ENCODE results near the gene STC2.

STC2 gene

GRCh38 chr5:173328844-173329490 lies 753 bp upstream of the STC2 start:
- DNase-seq, result peak; percentile 42

- no peak for DNase-seq
Measured at GRCh38 chr5:173327084-173327947, 898 bp downstream of the STC2 start.

- DNase-seq, result no peak
Measured at GRCh38 chr5:173326501-173326960, 1.7 kb downstream of the STC2 start.

- DNase-seq, result no peak
Measured at GRCh38 chr5:173325091-173325698, 3.0 kb downstream of the STC2 start.

GRCh38 chr5:173324115-173325001 lies 3.9 kb downstream of the STC2 start:
- DNase-seq, result no peak

- DNase-seq, result no peak
Measured at GRCh38 chr5:173323799-173324114, 4.5 kb downstream of the STC2 start.

GRCh38 chr5:173323106-173323798 lies 5.0 kb downstream of the STC2 start:
- DNase-seq, result no peak

- no peak for DNase-seq
Measured at GRCh38 chr5:173321886-173322285, 6.3 kb downstream of the STC2 start.

- DNase-seq, result no peak
Measured at GRCh38 chr5:173320259-173320658, 8.0 kb downstream of the STC2 start.

- no peak for DNase-seq
Measured at GRCh38 chr5:173319646-173320045, 8.6 kb downstream of the STC2 start.

GRCh38 chr5:173318881-173319620 lies 9.2 kb downstream of the STC2 start:
- no peak for DNase-seq

- DNase-seq, result no peak
Measured at GRCh38 chr5:173318330-173318729, 9.9 kb downstream of the STC2 start.

GRCh38 chr5:173317852-173318251 lies 10.4 kb downstream of the STC2 start:
- no peak for DNase-seq

GRCh38 chr5:173317091-173317730 lies 11.0 kb downstream of the STC2 start:
- DNase-seq, result no peak

GRCh38 chr5:173316339-173317020 lies 11.7 kb downstream of the STC2 start:
- DNase-seq, result no peak

- no peak for DNase-seq
Measured at GRCh38 chr5:173315495-173316338, 12.5 kb downstream of the STC2 start.

- DNase-seq, result no peak
Measured at GRCh38 chr5:173314166-173314952, 13.9 kb downstream of the STC2 start.

- no peak for DNase-seq
Measured at GRCh38 chr5:173313351-173313801, 14.8 kb downstream of the STC2 start.

- DNase-seq, result no peak
Measured at GRCh38 chr5:173312821-173313220, 15.4 kb downstream of the STC2 start.

Data from KG1 (cell line).